Tibial artery (tissue), 4 donors: ENCODE results near the gene MPZL3.

Experiments
- DNase-seq, 2 donors: peaks; one replicate each; pipeline ENCODE4 v3.0.0-alpha.2; 2019
- H3K27ac ChIP-seq, 2 donors: fragments of 200-600 bp; sonication (generic) in 1 of 2; 1 replicate in 1 of 2; 2 replicates in 1 of 2; pipeline ENCODE4 v1.5.1; 2018 to 2019; ENCODE audit warnings: mild to moderate bottlenecking in 1 of 2
- H3K27me3 ChIP-seq, 2 donors: fragments of 200-600 bp; sonication (generic) in 1 of 2; one replicate each; pipeline versions ENCODE4 v1.5.1 to v1.6.0; 2016 to 2019
- H3K36me3 ChIP-seq, 3 donors: fragments of 200-600 bp; sonication (generic) in 2 of 3; one replicate each; pipeline ENCODE4 v1.5.1; 2016 to 2019; ENCODE audit warnings: mild to moderate bottlenecking in 2 of 3
- H3K4me1 ChIP-seq, 4 donors: fragments of 200-600 bp; sonication (generic) in 2 of 4; 1 replicate in 3 of 4; 2 replicates in 1 of 4; pipeline ENCODE4 v1.5.1; 2016 to 2019
- H3K4me3 ChIP-seq, 2 donors: fragments of 200-600 bp; sonication (generic) in 1 of 2; 1 replicate in 1 of 2; 2 replicates in 1 of 2; pipeline ENCODE4 v1.5.1; 2018 to 2019; ENCODE audit warnings: mild to moderate bottlenecking in 2 of 2
- H3K9me3 ChIP-seq, 3 donors: fragments of 200-600 bp; sonication (generic) in 1 of 3; one replicate each; pipeline ENCODE4 v1.5.1; 2016 to 2019
- intact Hi-C: fragments of 100-400 bp; cut with DNase I; formaldehyde crosslinking; loops from one replicate; pipeline ENCODE4 v1.15.0; 2023; ENCODE audit warnings: low total_unique reads
- TF ChIP-seq, protein P1 (sequence below), 2 experiments: fragments of 200-600 bp in 1 of 2; fragments of 450-650 bp in 1 of 2; IDR thresholded peaks; one replicate each; pipeline ENCODE4 v1.5.1; 2017 to 2019; ENCODE audit warnings: antibody characterized with exemption in 2 of 2, mild to moderate bottlenecking in 1 of 2, moderate library complexity in 1 of 2

MPZL3 gene

DNA sequence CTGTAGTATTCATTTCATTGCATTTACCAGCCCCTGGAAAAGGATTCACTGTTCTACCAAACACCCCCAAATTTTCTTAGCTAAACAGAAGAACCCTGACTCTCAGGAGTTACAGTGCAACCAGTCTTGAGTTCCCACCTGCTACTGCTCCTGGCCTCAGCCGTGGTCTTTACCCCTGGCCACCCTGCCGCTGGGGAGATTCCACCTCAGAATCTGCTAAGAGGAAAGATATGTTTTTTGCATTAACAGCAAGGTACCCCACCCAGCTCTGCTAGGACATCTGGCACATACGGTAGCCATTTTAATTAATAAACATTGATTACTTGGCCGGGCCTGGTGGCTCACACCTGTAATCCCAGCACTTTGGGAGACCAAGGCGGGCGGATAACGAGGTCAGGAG is 36.4 kb downstream of the MPZL3 start:
- no peak overlapping the region for H3K4me3 ChIP-seq
- DNase-seq: no peak
- no peaks in the 10 kb centered on the region for H3K9me3 ChIP-seq
- peaks cover 0 to 15% of the 10 kb centered on the region in 2 donors for H3K27me3 ChIP-seq
- intact Hi-C loops: no loop called here
- TF ChIP-seq, protein P1, sequence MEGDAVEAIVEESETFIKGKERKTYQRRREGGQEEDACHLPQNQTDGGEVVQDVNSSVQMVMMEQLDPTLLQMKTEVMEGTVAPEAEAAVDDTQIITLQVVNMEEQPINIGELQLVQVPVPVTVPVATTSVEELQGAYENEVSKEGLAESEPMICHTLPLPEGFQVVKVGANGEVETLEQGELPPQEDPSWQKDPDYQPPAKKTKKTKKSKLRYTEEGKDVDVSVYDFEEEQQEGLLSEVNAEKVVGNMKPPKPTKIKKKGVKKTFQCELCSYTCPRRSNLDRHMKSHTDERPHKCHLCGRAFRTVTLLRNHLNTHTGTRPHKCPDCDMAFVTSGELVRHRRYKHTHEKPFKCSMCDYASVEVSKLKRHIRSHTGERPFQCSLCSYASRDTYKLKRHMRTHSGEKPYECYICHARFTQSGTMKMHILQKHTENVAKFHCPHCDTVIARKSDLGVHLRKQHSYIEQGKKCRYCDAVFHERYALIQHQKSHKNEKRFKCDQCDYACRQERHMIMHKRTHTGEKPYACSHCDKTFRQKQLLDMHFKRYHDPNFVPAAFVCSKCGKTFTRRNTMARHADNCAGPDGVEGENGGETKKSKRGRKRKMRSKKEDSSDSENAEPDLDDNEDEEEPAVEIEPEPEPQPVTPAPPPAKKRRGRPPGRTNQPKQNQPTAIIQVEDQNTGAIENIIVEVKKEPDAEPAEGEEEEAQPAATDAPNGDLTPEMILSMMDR (IDR thresholded peaks at IDR 0.05): no peak
- no peaks in the 10 kb centered on the region for H3K36me3 ChIP-seq
- H3K27ac ChIP-seq: no peak overlapping the region
- H3K4me1 ChIP-seq: no peaks in the 10 kb centered on the region

DNA sequence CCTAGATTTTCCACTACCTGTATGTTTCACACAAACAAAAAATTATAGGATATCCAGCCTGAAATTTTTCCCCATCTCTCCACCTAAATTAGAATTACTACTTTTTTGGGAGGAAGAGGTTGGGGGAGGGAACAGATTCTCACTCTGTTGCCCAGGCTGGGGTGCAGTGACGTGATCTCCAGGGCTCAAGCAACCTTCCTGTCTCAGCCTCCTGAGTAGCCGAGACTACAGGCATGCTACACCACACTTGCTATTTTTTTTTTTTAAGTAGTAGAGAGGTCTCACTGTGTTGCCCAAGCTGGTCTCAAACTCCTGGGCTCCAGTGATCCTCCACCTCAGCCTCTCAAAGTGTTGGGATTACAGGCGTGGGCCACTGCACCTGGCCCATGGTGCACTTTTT is 36.9 kb downstream of the MPZL3 start:
- intact Hi-C loops: no loop called here
- TF ChIP-seq, protein P1 (IDR thresholded peaks at IDR 0.05): no peak
- Histone ChIP-seq H3K4me3 (no peak overlapping the region), H3K27me3 (peaks cover 0 to 19% of the 10 kb centered on the region in 2 donors), H3K9me3 (no peaks in the 10 kb centered on the region), H3K4me1 (no peaks in the 10 kb centered on the region), H3K36me3 (no peaks in the 10 kb centered on the region), H3K27ac (no peak overlapping the region)
- DNase-seq: no peak

DNA sequence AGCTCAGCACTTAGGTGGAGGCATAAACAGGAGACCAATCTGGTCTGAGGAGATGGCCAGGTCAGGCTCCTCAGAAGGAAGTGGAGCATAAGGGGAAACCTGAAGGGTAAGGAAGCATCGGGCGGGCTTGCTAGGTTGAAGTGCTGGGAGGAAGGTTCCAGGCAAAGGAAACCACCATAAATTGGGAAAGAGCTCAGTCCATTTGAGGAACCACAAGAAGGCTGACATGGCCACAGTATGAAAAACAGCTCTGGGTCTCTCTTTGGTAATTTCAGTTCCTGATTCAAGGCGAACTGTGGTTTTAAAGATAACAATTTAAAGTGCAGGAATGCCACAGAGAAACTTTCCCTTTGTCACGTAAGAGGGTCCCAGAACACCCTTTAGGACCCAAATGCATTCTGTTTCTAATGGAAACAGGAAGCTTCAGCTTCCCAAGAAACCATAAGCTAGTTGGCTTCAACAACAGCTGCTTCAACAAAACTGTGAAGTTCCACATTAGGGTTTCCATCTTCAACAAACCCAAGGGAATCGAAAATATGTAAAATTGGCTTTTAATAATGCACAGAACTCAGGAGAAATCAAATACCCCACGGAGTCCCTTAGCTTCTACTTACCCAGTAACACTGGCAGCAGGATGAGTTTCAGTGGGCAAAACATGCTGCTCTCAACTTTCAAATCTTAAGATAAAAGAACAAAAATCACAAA is 37.8 kb downstream of the MPZL3 start:
- no peaks in the 10 kb centered on the region for H3K4me1 ChIP-seq
- no peaks in the 10 kb centered on the region for H3K36me3 ChIP-seq
- H3K27me3 ChIP-seq: peaks cover 0 to 22% of the 10 kb centered on the region in 2 donors
- no peak overlapping the region for H3K27ac ChIP-seq
- no peak overlapping the region for H3K4me3 ChIP-seq
- intact Hi-C loops: no loop called here
- DNase-seq: no peak
- H3K9me3 ChIP-seq: no peaks in the 10 kb centered on the region
- TF ChIP-seq, protein P1 (IDR thresholded peaks at IDR 0.05): no peak

DNA sequence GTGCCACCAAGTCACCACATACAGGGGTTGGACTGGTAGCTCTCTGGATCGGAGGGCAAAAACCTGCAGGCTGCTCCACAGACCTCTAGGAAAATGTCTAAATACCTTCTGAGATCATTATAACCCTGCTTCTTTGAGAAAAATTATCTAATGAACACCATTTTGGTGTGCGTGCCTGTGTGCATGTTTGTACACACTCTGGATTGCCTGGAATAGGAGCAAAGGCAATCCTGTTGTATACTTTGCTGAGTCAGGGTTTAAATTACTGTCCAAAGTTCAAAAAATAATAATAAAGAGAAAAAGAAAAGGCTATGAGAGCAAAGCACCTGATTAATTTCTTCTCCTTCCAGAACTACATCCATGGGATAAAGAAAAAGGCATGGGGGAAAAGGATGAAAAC is 38.4 kb downstream of the MPZL3 start:
- Histone ChIP-seq H3K36me3 (no peaks in the 10 kb centered on the region), H3K4me1 (no peaks in the 10 kb centered on the region), H3K9me3 (no peaks in the 10 kb centered on the region), H3K4me3 (no peak overlapping the region), H3K27ac (no peak overlapping the region), H3K27me3 (peaks cover 0 to 25% of the 10 kb centered on the region in 2 donors)
- TF ChIP-seq, protein P1 (IDR thresholded peaks at IDR 0.05): no peak
- intact Hi-C loops: no loop called here
- DNase-seq: no peak

DNA sequence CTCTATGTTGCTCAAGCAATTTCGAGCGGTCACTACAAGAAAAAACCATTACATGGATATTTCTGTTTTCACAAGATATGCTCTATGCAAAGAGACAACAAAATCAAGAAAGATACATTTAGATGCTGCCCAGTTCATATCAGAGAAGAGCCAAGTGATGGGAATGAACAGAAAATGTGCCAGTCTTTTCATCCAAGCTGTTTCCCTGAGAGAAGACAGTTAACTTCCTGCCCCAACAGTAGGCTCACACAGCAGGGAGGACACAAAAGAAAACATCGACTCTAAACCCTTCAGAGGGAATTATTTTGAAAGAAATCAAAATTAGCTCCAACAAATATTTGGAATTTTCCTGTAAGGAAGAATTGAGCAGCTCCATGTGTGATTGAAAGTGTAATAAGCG is 39.0 kb downstream of the MPZL3 start:
- Histone ChIP-seq H3K9me3 (no peaks in the 10 kb centered on the region), H3K4me3 (no peak overlapping the region), H3K4me1 (no peaks in the 10 kb centered on the region), H3K27me3 (peaks cover 0 to 28% of the 10 kb centered on the region in 2 donors), H3K27ac (no peak overlapping the region), H3K36me3 (no peaks in the 10 kb centered on the region)
- intact Hi-C loops: no loop called here
- no peak for DNase-seq
- TF ChIP-seq, protein P1 (IDR thresholded peaks at IDR 0.05): no peak
